Prostate gland (tissue), 2 donors: ENCODE measurements around the gene TNFSF4. TPM values are rescaled to one million over a fixed set of nuclear protein-coding genes. Genes with fewer than 3 reads are reported as not detected.

Source experiments
- DNase-seq: peaks from one replicate; pipeline ENCODE4 v3.0.0-alpha.2; 2019; ENCODE audit warnings: low spot score
- H3K27ac ChIP-seq, 2 donors: fragments of 200-600 bp; sonication (generic); 2 replicates each; pipeline ENCODE4 v1.5.1; 2017 to 2019
- H3K27me3 ChIP-seq: fragments of 200-600 bp; sonication (generic); replicated peaks from 2 replicates; pipeline ENCODE4 v1.5.1; 2019; ENCODE audit not compliant: insufficient read depth
- H3K36me3 ChIP-seq, 2 donors: fragments of 200-600 bp; sonication (generic); 1 replicate in 1 of 2; 2 replicates in 1 of 2; pipeline versions ENCODE4 v1.5.1 to v1.8.1; 2017 to 2019
- H3K4me1 ChIP-seq: fragments of 200-600 bp; sonication (generic); replicated peaks from 2 replicates; pipeline ENCODE4 v1.5.1; 2019
- H3K4me3 ChIP-seq, 2 donors: fragments of 200-600 bp; sonication (generic); 2 replicates each; pipeline ENCODE4 v1.5.1; 2017 to 2019
- H3K9me3 ChIP-seq: fragments of 200-600 bp; sonication (generic); 2 replicates; pipeline ENCODE4 v1.5.1; 2017
- CTCF ChIP-seq, 4 experiments: fragments of 200-600 bp in 2 of 4; fragments of 450-650 bp in 2 of 4; sonication (generic) in 2 of 4; IDR thresholded peaks; 1 replicate in 3 of 4; 2 replicates in 1 of 4; pipeline ENCODE4 v1.5.1; 2016 to 2019; ENCODE audit warnings: antibody characterized with exemption in 4 of 4, mild to moderate bottlenecking in 2 of 4, moderate library complexity in 2 of 4
- POLR2A ChIP-seq: fragments of 450-650 bp; IDR thresholded peaks from one replicate; pipeline ENCODE4 v1.6.1; 2016; ENCODE audit warnings: antibody characterized with exemption, mild to moderate bottlenecking
- POLR2AphosphoS5 ChIP-seq: sonication (generic); formaldehyde crosslinking; IDR thresholded peaks from one replicate; pipeline ENCODE4 v1.6.1; 2017; ENCODE audit warnings: antibody characterized with exemption
- WGBS: methylation state at CpG from one replicate; pipeline ENCODE4 v1.1.5; 2018; 5-methylcytosine and 5-hydroxymethylcytosine counted together
- intact Hi-C: fragments of 100-400 bp; cut with DNase I; formaldehyde crosslinking; loops from one replicate; pipeline ENCODE4 v1.14.2; 2022
- total RNA-seq, 2 donors: library from RNA; depleted of rRNA; stranded (reverse); fragments of >200 nt; gene quantifications; one replicate each; pipeline ENCODE4 v1.1.0, GENCODE V29; 2016

Gene TNFSF4
- total RNA-seq, 2 donors from 2014 or later, result 1.6 to 14.7 TPM

- 73% methylated on average over 6 of the region's 6 CpGs for WGBS
- intact Hi-C loops, result no loop called here
- no peaks in the 10 kb centered on the region for H3K36me3 ChIP-seq
- H3K4me3 ChIP-seq, result no peak overlapping the region
- TF ChIP-seq CTCF (IDR thresholded peaks at IDR 0.05) (no peak), POLR2AphosphoS5 (no peak), POLR2A (no peak)
- no peaks in the 10 kb centered on the region for H3K4me1 ChIP-seq
- DNase-seq, result no peak
- H3K27me3 ChIP-seq, result no peaks in the 10 kb centered on the region
- H3K27ac ChIP-seq, result no peak overlapping the region
- no peaks in the 10 kb centered on the region for H3K9me3 ChIP-seq
Measured at GRCh38 chr1:173248247-173248940, 41.3 kb upstream of the TNFSF4 start.

- Histone ChIP-seq H3K36me3 (no peaks in the 10 kb centered on the region), H3K27ac (no peak overlapping the region), H3K4me3 (no peak overlapping the region), H3K27me3 (no peaks in the 10 kb centered on the region), H3K9me3 (no peaks in the 10 kb centered on the region), H3K4me1 (no peaks in the 10 kb centered on the region)
- intact Hi-C loops, result no loop called here
- TF ChIP-seq POLR2AphosphoS5, result no peak
- TF ChIP-seq CTCF (IDR thresholded peaks at IDR 0.05), result no peak
- TF ChIP-seq POLR2A, result no peak
- DNase-seq, result no peak
Measured at GRCh38 chr1:173245892-173246291, 38.8 kb upstream of the TNFSF4 start.

GRCh38 chr1:173243300-173243699 lies 36.2 kb upstream of the TNFSF4 start:
- Histone ChIP-seq H3K4me1 (no peaks in the 10 kb centered on the region), H3K9me3 (no peaks in the 10 kb centered on the region), H3K4me3 (no peak overlapping the region), H3K36me3 (no peaks in the 10 kb centered on the region), H3K27ac (no peak overlapping the region), H3K27me3 (no peaks in the 10 kb centered on the region)
- no peak for DNase-seq
- 100% methylated on average over 1 of the region's 1 CpG for WGBS
- intact Hi-C loops, result no loop called here
- TF ChIP-seq CTCF (IDR thresholded peaks at IDR 0.05), result no peak
- TF ChIP-seq POLR2AphosphoS5, result no peak

- no peaks in the 10 kb centered on the region for H3K36me3 ChIP-seq
- no peaks in the 10 kb centered on the region for H3K27me3 ChIP-seq
- TF ChIP-seq POLR2AphosphoS5 (no peak), POLR2A (no peak), CTCF (IDR thresholded peaks at IDR 0.05) (no peak)
- no peak overlapping the region for H3K27ac ChIP-seq
- H3K4me3 ChIP-seq, result no peak overlapping the region
- WGBS, result 91% methylated on average over 6 of the region's 6 CpGs
- intact Hi-C loops, result no loop called here
- no peaks in the 10 kb centered on the region for H3K9me3 ChIP-seq
- no peaks in the 10 kb centered on the region for H3K4me1 ChIP-seq
- DNase-seq, result no peak
Measured at GRCh38 chr1:173241528-173242347, 34.6 kb upstream of the TNFSF4 start.

- intact Hi-C loops, result no loop called here
- TF ChIP-seq CTCF (IDR thresholded peaks at IDR 0.05), result no peak
- TF ChIP-seq POLR2A, result no peak
- TF ChIP-seq POLR2AphosphoS5, result no peak
- no peaks in the 10 kb centered on the region for H3K4me1 ChIP-seq
- no peak overlapping the region for H3K27ac ChIP-seq
- H3K4me3 ChIP-seq, result no peak overlapping the region
- H3K27me3 ChIP-seq, result no peaks in the 10 kb centered on the region
- DNase-seq, result no peak
- H3K36me3 ChIP-seq, result no peaks in the 10 kb centered on the region
- no peaks in the 10 kb centered on the region for H3K9me3 ChIP-seq
Measured at GRCh38 chr1:173240609-173241008, 33.5 kb upstream of the TNFSF4 start.
